Suprapubic skin (tissue), 4 donors: ENCODE measurements around the gene CSNK1G1. TPM values are rescaled to one million over a fixed set of nuclear protein-coding genes. Genes with fewer than 3 reads are reported as not detected.
"Not testable (repeated sequence)": the region's sequence is repeated elsewhere in the genome, so short reads cannot be mapped to it uniquely, and the experiment has no call there.

ENCODE experiments used
- DNase-seq, 2 donors: peaks; one replicate each; pipeline ENCODE4 v3.0.0-alpha.2; 2019; ENCODE audit warnings: low spot score in 2 of 2
- H3K27ac ChIP-seq: fragments of 200-600 bp; sonication (generic); one replicate; pipeline ENCODE4 v1.5.1; 2019
- H3K27me3 ChIP-seq: fragments of 200-600 bp; sonication (generic); one replicate; pipeline ENCODE4 v1.5.1; 2019
- H3K36me3 ChIP-seq: fragments of 200-600 bp; sonication (generic); one replicate; pipeline ENCODE4 v1.5.1; 2019
- H3K4me1 ChIP-seq: fragments of 200-600 bp; sonication (generic); one replicate; pipeline ENCODE4 v1.5.1; 2019
- H3K4me3 ChIP-seq: fragments of 200-600 bp; sonication (generic); one replicate; pipeline ENCODE4 v1.5.1; 2019; ENCODE audit warnings: mild to moderate bottlenecking
- H3K9me3 ChIP-seq: fragments of 200-600 bp; sonication (generic); one replicate; pipeline ENCODE4 v1.5.1; 2019
- EP300 ChIP-seq: sonication (generic); formaldehyde crosslinking; IDR thresholded peaks from one replicate; pipeline ENCODE4 v1.6.1; 2017; ENCODE audit warnings: antibody characterized with exemption
- POLR2A ChIP-seq, 2 donors: fragments of 450-650 bp; IDR thresholded peaks; one replicate each; pipeline ENCODE4 v1.6.1; 2017; ENCODE audit warnings: antibody characterized with exemption in 2 of 2, mild to moderate bottlenecking in 2 of 2, moderate library complexity in 2 of 2
- POLR2AphosphoS5 ChIP-seq, 3 donors: sonication (generic); formaldehyde crosslinking; IDR thresholded peaks; one replicate each; pipeline ENCODE4 v1.6.1; 2017; ENCODE audit warnings: antibody characterized with exemption in 3 of 3
- whole genome bisulfite sequencing: methylation state at CpG from one replicate; pipeline ENCODE4 v1.1.5; 2018; 5-methylcytosine and 5-hydroxymethylcytosine counted together
- total RNA-seq, 4 donors: library from RNA; depleted of rRNA; stranded (reverse); fragments of >200 nt; gene quantifications; one replicate each; pipeline ENCODE4 v1.1.0, GENCODE V29; 2016
- TF ChIP-seq, protein P1 (sequence below), 2 donors: fragments of 200-600 bp in 1 of 2; fragments of 450-650 bp in 1 of 2; sonication (generic) in 1 of 2; IDR thresholded peaks; one replicate each; pipeline ENCODE4 v1.5.1; 2016 to 2019; ENCODE audit warnings: antibody characterized with exemption in 2 of 2, mild to moderate bottlenecking in 1 of 2, moderate library complexity in 1 of 2

The CSNK1G1 gene
- total RNA-seq, 4 donors from 2014 or later = 15.9 to 28.8 (median 23.9) TPM

DNA sequence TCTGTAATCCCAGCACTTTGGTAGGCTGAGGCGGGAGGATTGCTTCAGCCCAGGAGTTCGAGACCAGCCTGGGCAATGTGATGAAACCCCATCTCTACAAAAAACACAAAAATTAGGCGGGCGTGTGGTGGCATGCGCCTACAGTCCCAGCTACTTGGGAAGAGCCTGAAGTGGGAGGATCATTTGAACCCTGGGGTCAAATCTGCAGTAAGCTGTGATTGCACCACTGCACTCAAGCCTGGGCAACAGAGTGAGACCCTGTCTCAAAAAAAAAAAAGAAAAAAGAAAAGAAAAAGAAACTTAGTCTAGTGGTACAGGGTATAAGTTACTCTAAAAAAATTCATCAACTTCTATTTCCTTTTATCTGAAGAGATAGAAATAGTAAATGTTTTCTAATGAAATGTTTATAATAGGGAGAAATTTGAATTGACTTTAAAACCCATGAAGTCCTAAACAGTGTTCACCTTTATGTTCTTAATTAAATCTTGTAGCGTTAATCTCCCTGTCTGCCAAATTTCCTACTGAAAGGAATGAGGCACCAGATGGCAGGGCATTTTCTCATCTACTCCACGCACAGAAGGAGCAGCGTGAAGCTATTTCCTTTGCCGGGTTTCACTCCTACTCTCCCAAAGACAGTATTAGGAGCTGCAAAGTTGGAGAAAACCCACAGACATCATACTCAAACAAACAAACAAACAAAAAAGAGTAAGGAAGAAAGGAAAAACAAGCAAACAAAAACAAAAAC, 23.4 kb upstream of the CSNK1G1 start:
- H3K4me1 ChIP-seq = peaks cover 14% of the 10 kb centered on the region
- WGBS = 64% methylated on average over 9 of the region's 9 CpGs
- no peaks in the 10 kb centered on the region for H3K27me3 ChIP-seq
- H3K27ac ChIP-seq = no peak overlapping the region
- H3K36me3 ChIP-seq = no peaks in the 10 kb centered on the region
- H3K4me3 ChIP-seq = no peak overlapping the region
- no peak for DNase-seq
- TF ChIP-seq POLR2AphosphoS5 (IDR thresholded peaks at IDR 0.05) (no peak), POLR2A (IDR thresholded peaks at IDR 0.05) (no peak), EP300 (no peak)
- TF ChIP-seq, protein P1, sequence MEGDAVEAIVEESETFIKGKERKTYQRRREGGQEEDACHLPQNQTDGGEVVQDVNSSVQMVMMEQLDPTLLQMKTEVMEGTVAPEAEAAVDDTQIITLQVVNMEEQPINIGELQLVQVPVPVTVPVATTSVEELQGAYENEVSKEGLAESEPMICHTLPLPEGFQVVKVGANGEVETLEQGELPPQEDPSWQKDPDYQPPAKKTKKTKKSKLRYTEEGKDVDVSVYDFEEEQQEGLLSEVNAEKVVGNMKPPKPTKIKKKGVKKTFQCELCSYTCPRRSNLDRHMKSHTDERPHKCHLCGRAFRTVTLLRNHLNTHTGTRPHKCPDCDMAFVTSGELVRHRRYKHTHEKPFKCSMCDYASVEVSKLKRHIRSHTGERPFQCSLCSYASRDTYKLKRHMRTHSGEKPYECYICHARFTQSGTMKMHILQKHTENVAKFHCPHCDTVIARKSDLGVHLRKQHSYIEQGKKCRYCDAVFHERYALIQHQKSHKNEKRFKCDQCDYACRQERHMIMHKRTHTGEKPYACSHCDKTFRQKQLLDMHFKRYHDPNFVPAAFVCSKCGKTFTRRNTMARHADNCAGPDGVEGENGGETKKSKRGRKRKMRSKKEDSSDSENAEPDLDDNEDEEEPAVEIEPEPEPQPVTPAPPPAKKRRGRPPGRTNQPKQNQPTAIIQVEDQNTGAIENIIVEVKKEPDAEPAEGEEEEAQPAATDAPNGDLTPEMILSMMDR (IDR thresholded peaks at IDR 0.05) = no peak
- H3K9me3 ChIP-seq = no peaks in the 10 kb centered on the region

DNA sequence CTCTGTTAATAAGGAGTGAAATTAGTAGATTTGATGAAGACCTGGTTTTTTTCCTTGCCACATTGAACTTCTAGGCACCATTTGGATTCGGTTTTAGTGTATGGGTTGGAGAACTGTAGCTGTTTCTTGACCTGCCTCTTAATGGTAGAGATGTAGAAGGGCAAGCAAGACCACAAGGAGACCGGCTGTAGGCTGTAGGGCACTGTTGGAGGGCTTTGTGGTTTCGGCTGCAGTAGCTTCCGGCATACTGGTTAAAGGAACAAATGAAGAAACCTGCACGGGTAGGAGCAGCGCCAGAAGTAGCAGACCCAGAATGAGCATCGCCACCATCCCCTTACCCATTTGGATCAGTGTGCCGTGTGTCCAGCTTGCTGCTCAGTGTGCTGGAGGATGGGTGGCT, 17.4 kb upstream of the CSNK1G1 start:
- 90% methylated on average over 8 of the region's 8 CpGs for WGBS
- Histone ChIP-seq H3K27ac (no peak overlapping the region), H3K4me3 (no peak overlapping the region), H3K36me3 (no peaks in the 10 kb centered on the region), H3K27me3 (no peaks in the 10 kb centered on the region), H3K4me1 (no peaks in the 10 kb centered on the region), H3K9me3 (no peaks in the 10 kb centered on the region)
- DNase-seq = no peak
- no peak for TF ChIP-seq EP300
- no peak for TF ChIP-seq POLR2A (IDR thresholded peaks at IDR 0.05)
- TF ChIP-seq, protein P1 (IDR thresholded peaks at IDR 0.05) = no peak
- TF ChIP-seq POLR2AphosphoS5 (IDR thresholded peaks at IDR 0.05) = no peak

DNA sequence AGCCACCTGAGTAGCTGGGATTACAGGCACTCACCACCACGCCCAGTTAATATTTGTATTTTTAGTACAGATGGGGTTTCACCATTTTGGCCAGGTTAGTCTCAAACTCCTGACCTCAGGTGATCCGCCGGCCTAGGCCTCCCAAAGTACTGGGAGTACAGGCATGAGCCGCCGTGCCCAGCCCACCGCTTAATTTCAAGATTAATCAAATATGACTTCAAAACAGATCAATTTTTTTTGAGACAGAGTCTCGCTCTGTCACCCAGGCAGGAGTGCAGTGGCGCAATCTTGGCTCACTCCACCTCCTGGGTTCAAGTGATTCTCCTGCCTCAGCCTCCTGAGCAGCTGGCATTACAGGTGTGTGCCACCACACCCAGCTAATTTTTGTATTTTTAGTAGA, 15.4 kb upstream of the CSNK1G1 start:
- not testable (repeated sequence) for H3K4me1 ChIP-seq, DNase-seq, H3K4me3 ChIP-seq, H3K9me3 ChIP-seq, H3K27me3 ChIP-seq, H3K36me3 ChIP-seq, H3K27ac ChIP-seq
- whole genome bisulfite sequencing = 98% methylated on average over 8 of the region's 8 CpGs

DNA sequence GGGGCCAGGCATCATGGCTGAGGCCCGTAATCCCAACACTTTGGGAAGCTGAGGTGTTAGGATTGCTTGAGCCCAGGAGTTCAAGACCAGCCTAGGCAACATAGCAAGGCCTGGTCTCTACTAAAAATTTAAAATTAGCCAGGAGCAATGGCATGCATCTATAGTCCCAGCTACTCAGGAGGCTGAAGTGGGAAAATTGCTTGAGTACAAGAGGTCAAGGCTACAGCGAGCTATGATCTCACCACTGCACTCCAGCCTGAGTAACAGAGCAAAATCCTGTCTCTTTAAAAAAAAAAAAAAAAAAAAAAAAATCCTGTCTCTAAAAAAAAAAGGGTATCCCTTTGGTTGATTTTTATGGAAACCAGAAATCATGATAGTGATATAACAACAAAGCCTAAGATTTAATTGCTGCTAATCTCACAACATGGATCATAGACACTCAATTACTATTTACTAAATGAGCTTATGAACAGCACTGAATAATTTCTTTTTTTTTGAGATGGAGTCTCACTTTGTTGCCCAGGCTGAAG, 13.2 kb upstream of the CSNK1G1 start:
- Histone ChIP-seq H3K27ac (no peak overlapping the region), H3K4me3 (no peak overlapping the region), H3K27me3 (no peaks in the 10 kb centered on the region), H3K4me1 (no peaks in the 10 kb centered on the region), H3K36me3 (no peaks in the 10 kb centered on the region), H3K9me3 (no peaks in the 10 kb centered on the region)
- TF ChIP-seq, protein P1 (IDR thresholded peaks at IDR 0.05) = no peak
- TF ChIP-seq POLR2AphosphoS5 (IDR thresholded peaks at IDR 0.05) = no peak
- TF ChIP-seq POLR2A (IDR thresholded peaks at IDR 0.05) = no peak
- TF ChIP-seq EP300 = no peak
- DNase-seq = no peak
- 91% methylated on average over 2 of the region's 2 CpGs for WGBS

DNA sequence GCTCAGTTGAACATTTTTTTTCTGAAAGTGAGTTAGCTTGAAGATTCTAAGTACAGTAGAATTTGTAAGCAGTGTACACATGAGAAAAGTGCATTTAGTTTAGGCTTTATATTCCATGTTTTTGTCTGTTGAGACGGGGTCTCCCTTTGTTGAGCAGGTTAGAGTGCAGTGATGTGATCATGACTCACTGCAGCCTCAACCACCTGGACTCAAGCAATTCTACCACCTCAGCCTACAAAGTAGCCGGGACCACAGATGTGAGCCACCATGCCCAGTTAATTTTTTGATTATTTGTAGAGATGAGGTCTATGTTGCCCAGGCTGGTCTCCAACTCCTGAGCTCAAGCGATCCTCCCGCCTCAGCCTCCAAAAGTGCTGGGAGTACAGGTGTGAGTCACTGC, 5.3 kb upstream of the CSNK1G1 start:
- Histone ChIP-seq H3K27ac (no peak overlapping the region), H3K4me1 (no peaks in the 10 kb centered on the region), H3K36me3 (no peaks in the 10 kb centered on the region), H3K27me3 (no peaks in the 10 kb centered on the region), H3K4me3 (no peak overlapping the region), H3K9me3 (no peaks in the 10 kb centered on the region)
- DNase-seq = no peak
- TF ChIP-seq, protein P1 (IDR thresholded peaks at IDR 0.05) = no peak
- TF ChIP-seq POLR2A (IDR thresholded peaks at IDR 0.05) (no peak), EP300 (no peak), POLR2AphosphoS5 (IDR thresholded peaks at IDR 0.05) (no peak)
- WGBS = 96% methylated on average over 4 of the region's 4 CpGs
